PFSK-1 (cell line): ENCODE measurements around the gene COA7.

ENCODE experiments used
- FOXP2 ChIP-seq: optimal IDR thresholded peaks from 2 replicates; pipeline ENCODE3; 2011; ENCODE audit warnings: borderline replicate concordance, control low read depth, inconsistent platforms; ENCODE audit not compliant: insufficient read depth; ENCODE audit errors: extremely low read length, extremely low read depth
- POLR2AphosphoS5 ChIP-seq: IDR thresholded peaks from 2 replicates; pipeline ENCODE4 v1.6.1; 2012; ENCODE audit warnings: low read depth, mild to moderate bottlenecking, control low read depth, low read length, moderate library complexity
- REST ChIP-seq, 2 experiments: IDR thresholded peaks; 2 replicates each; pipeline versions ENCODE4 v1.6.1 to v1.8.0; 2011 to 2012; ENCODE audit warnings: low read depth in 2 of 2, low read length in 2 of 2, control low read depth in 1 of 2, inconsistent platforms in 1 of 2, mild to moderate bottlenecking in 1 of 2, moderate library complexity in 1 of 2; ENCODE audit not compliant: insufficient read depth in 1 of 2
- SIN3A ChIP-seq: IDR thresholded peaks from 2 replicates; pipeline ENCODE4 v1.6.1; 2012; ENCODE audit warnings: mild to moderate bottlenecking, low read length, moderate library complexity, borderline replicate concordance; ENCODE audit not compliant: insufficient read depth
- TAF1 ChIP-seq: IDR thresholded peaks from 2 replicates; pipeline ENCODE4 v1.6.1; 2012; ENCODE audit warnings: low read length, control low read depth, borderline replicate concordance; ENCODE audit not compliant: insufficient read depth

DNA sequence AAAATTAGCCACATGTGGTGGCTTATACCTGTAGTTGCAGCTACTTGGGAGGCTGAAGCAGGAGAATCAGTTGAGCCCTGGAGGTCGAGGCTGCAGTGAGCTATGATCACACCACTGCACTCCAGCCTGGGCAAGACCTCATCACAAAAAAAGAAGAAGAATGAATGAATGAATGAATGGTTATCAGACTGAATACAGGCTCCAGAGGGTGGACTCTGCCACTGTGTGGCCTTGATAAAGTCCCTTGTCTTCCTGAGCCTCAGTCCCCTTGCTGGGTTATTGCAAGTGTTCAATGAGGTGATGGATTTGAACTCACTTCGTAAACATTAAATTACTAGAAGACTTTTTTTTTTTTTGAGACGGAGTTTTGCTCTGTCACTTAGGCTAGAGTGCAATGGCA is 40.4 kb downstream of the COA7 start:
- TF ChIP-seq POLR2AphosphoS5 (no peak), TAF1 (no peak), REST (IDR thresholded peaks at IDR 0.05; ENCODE audit: insufficient read depth in 1 of 2, low read depth in 2 of 2, low read length in 2 of 2) (no peak), SIN3A (no peak), FOXP2 (no peak)
